ENCODE measurements around the gene MRC2.
"Not testable (repeated sequence)": the region's sequence is repeated elsewhere in the genome, so short reads cannot be mapped to it uniquely, and the experiment has no call there.

The MRC2 gene

GRCh38 chr17:62688398-62689160 is 61.1 kb downstream of the MRC2 start:
- H3K4me2 ChIP-seq (ENCODE audit: insufficient read depth, low read length) = no peak overlapping the region
- no peak overlapping the region for H3K9ac ChIP-seq (ENCODE audit: low read depth, low read length)
- H3K27ac ChIP-seq (ENCODE audit: low read length) = no peak overlapping the region
- DNase-seq (no peak), ATAC-seq (ENCODE audit: insufficient read depth, low read depth) (no peak)
- TF ChIP-seq, protein P1, sequence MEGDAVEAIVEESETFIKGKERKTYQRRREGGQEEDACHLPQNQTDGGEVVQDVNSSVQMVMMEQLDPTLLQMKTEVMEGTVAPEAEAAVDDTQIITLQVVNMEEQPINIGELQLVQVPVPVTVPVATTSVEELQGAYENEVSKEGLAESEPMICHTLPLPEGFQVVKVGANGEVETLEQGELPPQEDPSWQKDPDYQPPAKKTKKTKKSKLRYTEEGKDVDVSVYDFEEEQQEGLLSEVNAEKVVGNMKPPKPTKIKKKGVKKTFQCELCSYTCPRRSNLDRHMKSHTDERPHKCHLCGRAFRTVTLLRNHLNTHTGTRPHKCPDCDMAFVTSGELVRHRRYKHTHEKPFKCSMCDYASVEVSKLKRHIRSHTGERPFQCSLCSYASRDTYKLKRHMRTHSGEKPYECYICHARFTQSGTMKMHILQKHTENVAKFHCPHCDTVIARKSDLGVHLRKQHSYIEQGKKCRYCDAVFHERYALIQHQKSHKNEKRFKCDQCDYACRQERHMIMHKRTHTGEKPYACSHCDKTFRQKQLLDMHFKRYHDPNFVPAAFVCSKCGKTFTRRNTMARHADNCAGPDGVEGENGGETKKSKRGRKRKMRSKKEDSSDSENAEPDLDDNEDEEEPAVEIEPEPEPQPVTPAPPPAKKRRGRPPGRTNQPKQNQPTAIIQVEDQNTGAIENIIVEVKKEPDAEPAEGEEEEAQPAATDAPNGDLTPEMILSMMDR (IDR thresholded peaks at IDR 0.05; ENCODE audit: borderline replicate concordance, extremely low read depth, low read length, poor library complexity, severe bottlenecking) = no peak
- no peak for TF ChIP-seq EZH2 (IDR thresholded peaks at IDR 0.05; ENCODE audit: borderline replicate concordance, low read depth, low read length, severe bottlenecking)
- no peaks in the 10 kb centered on the region; the same call in 1 of the 2 replicates for H4K20me1 ChIP-seq (ENCODE audit: insufficient read depth, low read length)
- no peaks in the 10 kb centered on the region for H3K4me1 ChIP-seq (ENCODE audit: insufficient read depth, low read length)
- no peaks in the 10 kb centered on the region for H3K27me3 ChIP-seq (ENCODE audit: insufficient read depth, low read length, poor library complexity)
- no peaks in the 10 kb centered on the region for H3K79me2 ChIP-seq (ENCODE audit: insufficient read depth, low read length)
- H3K36me3 ChIP-seq (ENCODE audit: insufficient read depth, low read length) = peaks cover 5% of the 10 kb centered on the region; the same call in 1 of the 2 replicates
- no peak overlapping the region for H3K4me3 ChIP-seq (ENCODE audit: low read depth in 1 of 2, low read length in 2 of 2)
- no peaks in the 10 kb centered on the region for H3K9me3 ChIP-seq (ENCODE audit: insufficient read depth, low read length, severe bottlenecking)
- no peak overlapping the region for H2AFZ ChIP-seq (ENCODE audit: low read depth, low read length)

DNA sequence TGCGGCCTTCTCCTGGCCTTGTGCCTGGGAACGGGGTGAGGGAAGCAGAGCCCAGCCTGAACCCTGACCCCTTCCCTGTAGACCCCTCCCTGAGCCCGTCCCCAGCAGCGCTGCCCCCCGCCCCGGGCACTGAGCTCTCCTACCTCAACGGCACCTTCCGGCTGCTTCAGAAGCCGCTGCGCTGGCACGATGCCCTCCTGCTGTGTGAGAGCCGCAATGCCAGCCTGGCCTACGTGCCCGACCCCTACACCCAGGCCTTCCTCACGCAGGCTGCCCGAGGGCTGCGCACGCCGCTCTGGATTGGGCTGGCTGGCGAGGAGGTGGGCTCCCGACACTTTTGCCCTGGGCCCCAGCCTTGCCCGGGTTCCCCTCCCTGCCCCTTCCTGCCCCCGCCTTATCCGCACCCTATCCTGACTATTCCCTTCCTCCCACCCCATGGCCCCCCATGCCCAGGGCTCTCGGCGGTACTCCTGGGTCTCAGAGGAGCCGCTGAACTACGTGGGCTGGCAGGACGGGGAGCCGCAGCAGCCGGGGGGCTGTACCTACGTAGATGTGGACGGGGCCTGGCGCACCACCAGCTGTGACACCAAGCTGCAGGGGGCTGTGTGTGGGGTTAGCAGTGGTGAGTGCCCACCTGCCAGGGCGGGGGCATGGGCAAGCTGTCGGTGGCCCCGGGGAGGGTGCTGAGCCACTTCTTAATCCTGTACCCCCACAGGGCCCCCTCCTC is 62.1 kb downstream of the MRC2 start:
- no peaks in the 10 kb centered on the region for H3K9me3 ChIP-seq (ENCODE audit: insufficient read depth, low read length, severe bottlenecking)
- H3K36me3 ChIP-seq (ENCODE audit: insufficient read depth, low read length) = peaks cover 5% of the 10 kb centered on the region; the same call in 1 of the 2 replicates
- no peaks in the 10 kb centered on the region for H3K27me3 ChIP-seq (ENCODE audit: insufficient read depth, low read length, poor library complexity)
- H3K79me2 ChIP-seq (ENCODE audit: insufficient read depth, low read length) = no peaks in the 10 kb centered on the region
- no peak overlapping the region for H3K9ac ChIP-seq (ENCODE audit: low read depth, low read length)
- H3K27ac ChIP-seq (ENCODE audit: low read length) = no peak overlapping the region
- TF ChIP-seq, protein P1 (IDR thresholded peaks at IDR 0.05; ENCODE audit: borderline replicate concordance, extremely low read depth, low read length, poor library complexity, severe bottlenecking) = no peak
- no peak for TF ChIP-seq EZH2 (IDR thresholded peaks at IDR 0.05; ENCODE audit: borderline replicate concordance, low read depth, low read length, severe bottlenecking)
- H4K20me1 ChIP-seq (ENCODE audit: insufficient read depth, low read length) = no peaks in the 10 kb centered on the region; the same call in 1 of the 2 replicates
- no peak overlapping the region for H3K4me3 ChIP-seq (ENCODE audit: low read depth in 1 of 2, low read length in 2 of 2)
- ATAC-seq (ENCODE audit: insufficient read depth, low read depth) (no peak), DNase-seq (no peak)
- H3K4me1 ChIP-seq (ENCODE audit: insufficient read depth, low read length) = no peaks in the 10 kb centered on the region
- no peak overlapping the region for H2AFZ ChIP-seq (ENCODE audit: low read depth, low read length)
- H3K4me2 ChIP-seq (ENCODE audit: insufficient read depth, low read length) = no peak overlapping the region

GRCh38 chr17:62690168-62690897 is 62.9 kb downstream of the MRC2 start:
- TF ChIP-seq, protein P1 (IDR thresholded peaks at IDR 0.05; ENCODE audit: borderline replicate concordance, extremely low read depth, low read length, poor library complexity, severe bottlenecking) = no peak
- TF ChIP-seq EZH2 (IDR thresholded peaks at IDR 0.05; ENCODE audit: borderline replicate concordance, low read depth, low read length, severe bottlenecking) = no peak
- Histone ChIP-seq H2AFZ (ENCODE audit: low read depth, low read length) (no peak overlapping the region), H3K4me3 (ENCODE audit: low read depth in 1 of 2, low read length in 2 of 2) (no peak overlapping the region), H3K4me1 (ENCODE audit: insufficient read depth, low read length) (no peaks in the 10 kb centered on the region), H3K9me3 (ENCODE audit: insufficient read depth, low read length, severe bottlenecking) (no peaks in the 10 kb centered on the region), H3K27me3 (ENCODE audit: insufficient read depth, low read length, poor library complexity) (no peaks in the 10 kb centered on the region), H3K4me2 (ENCODE audit: insufficient read depth, low read length) (no peak overlapping the region), H3K36me3 (ENCODE audit: insufficient read depth, low read length) (peaks cover 5% of the 10 kb centered on the region; the same call in 1 of the 2 replicates), H3K9ac (ENCODE audit: low read depth, low read length) (no peak overlapping the region), H3K79me2 (ENCODE audit: insufficient read depth, low read length) (no peaks in the 10 kb centered on the region), H4K20me1 (ENCODE audit: insufficient read depth, low read length) (no peaks in the 10 kb centered on the region; the same call in 1 of the 2 replicates), H3K27ac (ENCODE audit: low read length) (no peak overlapping the region)
- DNase-seq (no peak), ATAC-seq (ENCODE audit: insufficient read depth, low read depth) (no peak)

GRCh38 chr17:62691589-62691915 is 64.1 kb downstream of the MRC2 start:
- H3K9me3 ChIP-seq (ENCODE audit: insufficient read depth, low read length, severe bottlenecking); H3K4me3 ChIP-seq (ENCODE audit: low read depth in 1 of 2, low read length in 2 of 2); DNase-seq; ATAC-seq (ENCODE audit: insufficient read depth, low read depth); H3K4me2 ChIP-seq (ENCODE audit: insufficient read depth, low read length); H3K4me1 ChIP-seq (ENCODE audit: insufficient read depth, low read length); H3K36me3 ChIP-seq (ENCODE audit: insufficient read depth, low read length); H4K20me1 ChIP-seq (ENCODE audit: insufficient read depth, low read length); H3K27ac ChIP-seq (ENCODE audit: low read length); H2AFZ ChIP-seq (ENCODE audit: low read depth, low read length); H3K27me3 ChIP-seq (ENCODE audit: insufficient read depth, low read length, poor library complexity); H3K9ac ChIP-seq (ENCODE audit: low read depth, low read length); H3K79me2 ChIP-seq (ENCODE audit: insufficient read depth, low read length): not testable (repeated sequence)
